Measurements from ENCODE around the gene ATF2.

The ATF2 gene

GRCh38 chr2:175080479-175080878 is 87.5 kb downstream of the ATF2 start:
- no peak for DNase-seq (ENCODE audit: low spot score)

- no peak for DNase-seq (ENCODE audit: low spot score)
Observed at GRCh38 chr2:175076272-175076671, 91.7 kb downstream of the ATF2 start.

GRCh38 chr2:175074478-175074877 is 93.5 kb downstream of the ATF2 start:
- DNase-seq (ENCODE audit: low spot score), result no peak

DNA sequence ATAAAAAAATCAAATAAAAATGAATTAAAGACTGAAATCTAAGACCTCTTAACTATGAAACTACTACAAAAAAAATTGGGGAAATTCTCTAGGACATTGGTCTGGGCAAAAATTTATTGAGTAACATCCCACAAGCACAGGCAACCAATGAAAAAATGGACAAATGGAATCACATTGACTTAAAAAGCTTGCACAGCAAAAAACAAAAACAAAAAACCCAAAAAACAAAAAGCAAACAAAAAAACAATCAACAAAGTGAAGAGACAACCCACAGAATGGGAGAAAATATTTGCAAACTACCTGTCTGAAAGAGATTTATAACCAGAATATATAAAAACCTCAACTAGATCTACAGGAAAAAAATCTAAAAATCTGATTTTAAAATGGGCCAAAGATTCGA is 99.5 kb downstream of the ATF2 start:
- DNase-seq (ENCODE audit: low spot score), result no peak

DNA sequence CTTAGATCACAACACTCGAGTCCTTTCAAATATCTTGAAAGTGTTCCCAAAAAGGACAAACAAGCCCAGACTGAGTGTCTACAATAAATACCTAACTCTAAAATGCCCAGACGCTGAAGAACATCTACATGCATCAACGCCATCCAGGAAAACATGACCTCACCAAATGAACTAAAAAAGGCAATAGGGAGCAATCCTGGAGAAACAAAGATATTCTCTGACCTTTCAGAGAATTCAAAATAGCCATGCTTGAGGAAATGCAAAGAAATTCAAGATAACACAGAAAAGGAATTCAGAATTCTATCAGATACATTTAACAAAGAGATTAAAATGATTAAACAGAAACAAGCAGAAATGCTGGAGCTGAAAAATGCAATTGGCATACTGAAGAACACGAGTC is 101.6 kb downstream of the ATF2 start:
- no peak for DNase-seq (ENCODE audit: low spot score)

GRCh38 chr2:175064797-175065196 is 103.2 kb downstream of the ATF2 start:
- DNase-seq (ENCODE audit: low spot score), result no peak

DNA sequence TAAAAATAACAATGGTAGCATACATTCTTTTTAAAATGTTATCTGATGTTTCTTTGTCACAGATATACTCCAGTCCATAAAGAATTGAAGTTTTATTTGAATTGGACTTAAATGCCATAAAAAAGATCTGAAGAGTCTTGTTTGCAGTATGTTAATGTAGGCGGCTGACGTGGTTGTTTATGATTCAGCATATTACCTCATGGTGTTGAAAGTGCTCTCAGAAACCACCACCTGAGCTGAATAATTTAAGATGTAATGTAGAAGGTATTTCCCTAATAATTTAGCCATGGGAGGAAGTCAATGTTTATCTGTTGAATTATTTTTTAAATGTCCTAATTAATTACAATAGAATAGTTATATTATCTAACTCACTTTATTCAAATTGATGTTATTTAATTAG is 104.3 kb downstream of the ATF2 start:
- DNase-seq (ENCODE audit: low spot score), result no peak

DNA sequence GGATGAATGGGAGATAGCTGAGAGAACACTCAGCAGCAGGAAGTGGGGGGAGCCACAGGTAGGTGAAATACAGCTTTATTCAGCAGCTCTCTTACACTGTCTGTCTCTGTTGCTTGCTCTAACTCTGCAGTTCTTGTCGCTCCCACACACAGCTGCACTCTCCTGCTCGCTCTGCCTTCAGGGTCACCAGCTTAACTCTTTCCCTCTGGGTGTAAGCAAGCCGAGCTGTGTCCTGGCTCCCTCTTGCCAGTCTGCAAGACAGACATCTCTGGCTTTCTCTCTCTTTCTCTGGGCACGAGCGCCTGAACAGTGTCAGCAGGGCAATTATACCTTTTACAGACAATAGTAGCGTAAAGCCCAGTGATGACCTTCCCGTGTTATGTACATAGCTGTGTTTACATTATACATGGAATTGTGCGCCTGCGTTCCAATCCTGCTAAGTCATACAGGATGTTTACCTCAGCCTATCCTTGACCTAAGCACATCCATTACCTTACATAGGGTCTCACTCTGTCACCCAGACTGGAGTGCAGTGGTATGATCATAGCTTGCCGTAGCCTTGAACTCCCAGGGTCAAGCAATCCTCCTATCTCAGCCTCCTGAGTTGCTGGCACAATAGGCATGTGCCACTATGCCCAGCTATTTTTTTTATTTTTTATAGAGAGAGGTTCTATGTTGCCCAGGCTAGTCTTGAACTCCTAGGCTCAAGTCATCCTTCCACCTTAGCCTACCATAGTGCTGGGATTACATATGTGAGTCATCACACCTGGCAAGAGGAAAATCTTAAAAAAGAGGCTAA is 105.0 kb downstream of the ATF2 start:
- DNase-seq (ENCODE audit: low spot score), result no peak

DNA sequence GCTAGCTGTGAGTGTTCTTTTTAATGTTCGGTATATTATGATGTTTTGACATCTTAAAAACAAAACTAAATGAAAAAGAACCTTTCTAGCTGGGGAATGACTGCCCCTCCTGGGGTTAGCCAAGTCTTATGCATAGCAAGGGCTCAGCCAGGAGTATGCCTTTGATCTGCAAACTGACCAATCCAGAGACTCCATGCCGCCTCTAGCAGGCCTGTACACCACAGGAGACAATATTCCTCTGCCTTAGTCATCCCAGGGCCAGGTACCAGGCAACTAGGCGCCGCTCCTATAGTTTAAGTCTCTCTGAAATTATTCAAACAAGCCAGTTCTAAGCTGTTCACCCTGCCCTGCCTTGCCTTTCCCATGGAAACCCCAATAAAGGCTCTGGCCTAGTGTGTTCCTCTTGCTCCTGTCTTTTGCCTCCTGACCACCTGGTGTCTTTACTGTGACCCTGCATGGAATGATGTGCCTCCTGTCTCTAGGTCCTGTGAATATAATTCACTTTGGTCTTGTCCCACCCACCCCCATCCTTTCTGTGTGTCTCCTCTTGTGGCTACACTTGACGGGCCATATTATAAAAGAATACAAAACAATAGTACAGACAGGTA is 110.8 kb downstream of the ATF2 start:
- no peak for DNase-seq (ENCODE audit: low spot score)

DNA sequence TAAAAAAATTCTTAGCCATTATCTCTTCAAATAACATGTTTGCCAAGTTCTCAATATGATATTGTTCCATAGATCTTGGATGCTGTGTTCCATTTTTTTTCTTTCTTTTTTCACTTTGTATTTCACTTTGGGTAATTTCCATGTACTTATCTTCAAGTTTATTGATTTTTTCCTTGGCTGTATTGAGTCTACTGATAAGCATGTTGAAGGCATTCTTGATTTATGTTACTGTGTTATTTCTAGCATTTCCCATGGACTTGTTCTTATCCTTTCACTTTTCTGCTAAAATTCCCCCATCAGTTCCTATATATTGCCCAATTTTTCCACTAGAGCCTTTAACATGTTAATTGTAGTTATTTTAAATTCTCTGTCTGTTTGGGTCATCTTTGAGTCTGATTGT is 112.0 kb downstream of the ATF2 start:
- no peak for DNase-seq (ENCODE audit: low spot score)

GRCh38 chr2:175054340-175054739 is 113.7 kb downstream of the ATF2 start:
- DNase-seq (ENCODE audit: low spot score), result no peak

DNA sequence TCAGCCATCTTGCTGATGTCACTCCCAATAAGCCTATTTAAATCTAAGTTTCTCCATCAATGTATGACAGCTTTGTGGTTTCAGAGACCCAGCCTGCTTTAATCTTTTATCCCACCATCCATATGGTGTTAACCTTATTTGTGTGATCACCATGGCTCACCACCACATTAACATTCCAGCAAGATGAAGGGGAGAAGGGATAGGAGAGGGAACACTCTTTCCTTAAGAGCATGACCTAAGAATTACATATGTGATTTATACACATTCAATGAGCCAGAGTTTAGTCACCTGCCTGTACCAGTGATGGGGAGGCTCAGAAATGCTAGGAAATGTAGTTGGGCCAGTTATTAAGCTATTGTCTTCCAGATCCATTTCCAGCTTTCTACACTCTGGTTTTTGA is 118.3 kb downstream of the ATF2 start:
- no peak for DNase-seq (ENCODE audit: low spot score)

- no peak for DNase-seq (ENCODE audit: low spot score)
Observed at GRCh38 chr2:175048275-175048674, 119.7 kb downstream of the ATF2 start.

GRCh38 chr2:175039490-175039889 is 128.5 kb downstream of the ATF2 start:
- no peak for DNase-seq (ENCODE audit: low spot score)

- DNase-seq (ENCODE audit: low spot score), result no peak
Observed at GRCh38 chr2:175039031-175039430, 129.0 kb downstream of the ATF2 start.

- no peak for DNase-seq (ENCODE audit: low spot score)
Observed at GRCh38 chr2:175037941-175038340, 130.1 kb downstream of the ATF2 start.

DNA sequence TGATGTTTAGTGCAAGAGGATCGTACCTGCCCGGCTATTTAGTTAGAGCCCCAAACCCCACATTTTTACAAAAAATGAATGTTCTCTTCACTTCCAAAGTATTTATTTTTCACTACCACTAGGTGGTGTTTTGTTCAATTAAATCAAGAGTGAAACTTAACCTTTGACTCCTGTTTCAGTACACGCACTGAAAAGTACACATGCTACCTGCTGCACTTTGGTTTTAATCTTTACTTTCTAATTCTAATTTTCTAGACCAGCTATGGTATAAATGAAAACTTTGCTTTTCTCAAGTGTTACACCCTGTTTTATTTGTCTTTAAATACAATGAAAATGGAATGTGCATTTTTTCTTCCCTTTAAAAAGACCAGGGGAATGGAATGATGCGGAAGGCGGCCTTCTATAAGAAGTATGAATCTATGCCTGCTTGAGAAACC is 131.4 kb downstream of the ATF2 start:
- DNase-seq (ENCODE audit: low spot score), result no peak

DNA sequence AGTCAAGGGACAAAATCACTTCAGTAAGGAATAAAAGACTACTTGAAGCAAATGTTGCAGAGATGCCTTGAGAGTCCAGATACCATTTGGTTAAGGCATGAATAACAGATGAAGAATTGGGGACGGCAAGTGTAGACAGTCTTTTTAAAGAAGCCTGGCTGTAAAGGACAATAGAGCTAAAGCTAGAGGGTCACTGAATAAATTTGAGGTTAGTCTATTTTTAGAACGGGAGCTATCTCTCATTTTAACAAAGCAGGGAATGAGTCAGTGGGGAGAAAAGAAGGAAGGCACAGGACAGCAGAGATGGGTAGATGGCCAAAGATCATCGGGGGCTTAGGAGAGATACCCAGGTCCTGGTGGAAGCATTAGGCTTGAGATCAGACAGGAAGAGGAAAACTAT is 132.2 kb downstream of the ATF2 start:
- DNase-seq (ENCODE audit: low spot score), result no peak

- DNase-seq (ENCODE audit: low spot score), result no peak
Observed at GRCh38 chr2:175034716-175035115, 133.3 kb downstream of the ATF2 start.

- DNase-seq (ENCODE audit: low spot score), result peak; percentile 35
Observed at GRCh38 chr2:175030380-175031271, 137.4 kb downstream of the ATF2 start.

- no peak for DNase-seq (ENCODE audit: low spot score)
Observed at GRCh38 chr2:175027755-175028154, 140.2 kb downstream of the ATF2 start.

DNA sequence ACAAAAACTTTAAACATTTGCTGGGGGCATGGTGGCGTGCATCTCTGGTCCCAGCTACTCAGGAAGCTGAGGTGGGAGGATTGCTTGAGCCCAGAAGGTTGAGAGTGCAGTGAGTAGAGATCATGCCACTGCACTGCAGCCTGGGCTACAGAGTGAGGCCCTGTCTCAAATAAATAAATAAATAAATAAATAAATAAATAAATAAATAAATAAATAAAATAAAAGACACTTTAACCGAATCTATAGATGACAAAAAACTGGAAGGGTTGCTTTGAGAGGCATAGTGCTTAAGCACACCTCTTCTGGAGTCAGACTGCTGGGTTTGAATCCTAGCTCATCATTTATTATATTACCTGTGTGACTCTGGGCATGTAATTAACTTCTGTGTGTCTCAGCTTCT is 141.6 kb downstream of the ATF2 start:
- DNase-seq (ENCODE audit: low spot score), result no peak

GRCh38 chr2:175025946-175026345 is 142.1 kb downstream of the ATF2 start:
- no peak for DNase-seq (ENCODE audit: low spot score)
